ENCODE results near the gene RALBP1. TPM values are rescaled to one million over a fixed set of nuclear protein-coding genes. Genes with fewer than 3 reads are reported as not detected.

RALBP1 gene
- total and polyA plus RNA-seq, 2 of the 8 experiments (the other 6 are each of a cell fraction or from before 2014, with no cell fraction given): 40.3 to 67.8 TPM

DNA sequence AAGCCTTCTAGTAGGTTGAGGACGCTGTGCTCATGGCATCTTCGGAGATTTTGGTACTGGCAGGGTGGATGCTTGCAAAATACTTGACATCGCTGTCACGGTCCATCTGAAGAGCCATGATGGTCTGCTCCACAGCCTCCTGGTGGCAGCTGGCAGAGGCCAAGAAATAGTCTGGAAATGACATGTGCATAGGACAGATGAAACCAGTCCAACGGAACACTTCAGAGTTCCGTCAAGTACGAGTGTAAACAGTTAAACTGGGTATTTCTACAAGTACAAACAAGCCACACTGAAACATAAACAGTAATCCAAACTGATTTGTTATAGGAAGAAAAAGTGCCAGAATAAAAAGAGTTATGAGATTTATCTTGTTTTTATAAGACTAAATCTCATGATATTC is 72.5 kb downstream of the RALBP1 start:
- H2AK5ac ChIP-seq (ENCODE audit: low read depth, low read length): no peak overlapping the region
- no peak overlapping the region for H2BK20ac ChIP-seq (ENCODE audit: low read length)
- H3K79me2 ChIP-seq (ENCODE audit: control insufficient read depth in 1 of 2, insufficient read depth in 2 of 2, low read length in 2 of 2): no peaks in the 10 kb centered on the region
- H3K14ac ChIP-seq (ENCODE audit: insufficient read length): no peak overlapping the region
- no peak overlapping the region for H4K5ac ChIP-seq (ENCODE audit: insufficient read length, low read depth, low read length)
- H3K4ac ChIP-seq (replicated peaks; ENCODE audit: insufficient read length, low read depth, low read length): no peak overlapping the region
- H3K9me3 ChIP-seq (ENCODE audit: insufficient read depth in 2 of 2, low read depth in 1 of 2, low read length in 1 of 2): peaks cover 4% of the 10 kb centered on the region in 2 experiments; a peak in 3 of 4 replicates
- H3K23ac ChIP-seq (ENCODE audit: insufficient read length): no peak overlapping the region
- no peak overlapping the region for H3K56ac ChIP-seq (replicated peaks; ENCODE audit: insufficient read length, low read depth, low read length)
- POLR2A ChIA-PET (ENCODE audit: partially characterized antibody): no interaction called here
- H2BK5ac ChIP-seq (ENCODE audit: low read depth, low read length): no peak overlapping the region
- peaks cover 3% of the 10 kb centered on the region in 2 experiments for H4K20me1 ChIP-seq (replicated peaks in 1 of 2; ENCODE audit: control insufficient read depth in 1 of 2, insufficient read depth in 2 of 2, low read length in 2 of 2)
- no peak overlapping the region for H2AFZ ChIP-seq (ENCODE audit: low read length)
- DNase-seq (ENCODE audit: low read depth in 1 of 2, low spot score in 2 of 2) (no peak), FAIRE-seq (no peak)
- no peak overlapping the region for H2BK12ac ChIP-seq (ENCODE audit: low read depth, low read length)
- no peaks in the 10 kb centered on the region for H3K27me3 ChIP-seq (replicated peaks in 1 of 4; ENCODE audit: control insufficient read depth in 3 of 4, extremely low read depth in 1 of 4, insufficient read depth in 3 of 4, low read length in 3 of 4)
- H3K18ac ChIP-seq (ENCODE audit: extremely low read depth, low read length): no peak overlapping the region
- H3K4me3 ChIP-seq (ENCODE audit: extremely low read depth in 1 of 4, insufficient read depth in 2 of 4, low read depth in 3 of 4, low read length in 4 of 4): no peak overlapping the region
- WGBS, 2 experiments (ENCODE audit: extremely low coverage in 1 of 2, insufficient coverage in 1 of 2, insufficient read length in 1 of 2, insufficient replicate concordance in 2 of 2, low coverage in 1 of 2, low lambda C conversion rate in 2 of 2, missing lambda C conversion rate in 1 of 2): 95% methylated on average over 7 of the region's 7 CpGs; no CpG with 5 or more reads in 1 of the 2 experiments
- peaks cover 14 to 46% (median 34%) of the 10 kb centered on the region in 4 experiments; a peak in 7 of 8 replicates for H3K36me3 ChIP-seq (ENCODE audit: control insufficient read depth in 2 of 4, insufficient read depth in 4 of 4, low read length in 3 of 4)
- no peak overlapping the region for H3K9ac ChIP-seq (replicated peaks in 1 of 4; ENCODE audit: extremely low read depth in 1 of 4, low read depth in 3 of 4, low read length in 3 of 4)
- H4K91ac ChIP-seq (replicated peaks; ENCODE audit: insufficient read length, low read length): no peak overlapping the region
- H3K4me1 ChIP-seq (replicated peaks in 1 of 4; ENCODE audit: control insufficient read depth in 3 of 4, insufficient read depth in 4 of 4, low read length in 3 of 4): peaks cover 0 to 8% (median 0%) of the 10 kb centered on the region in 4 experiments; a peak in 1 of 7 replicates
- no peaks in the 10 kb centered on the region for H3K79me1 ChIP-seq (ENCODE audit: low read depth, low read length)
- CTCF ChIA-PET (ENCODE audit: partially characterized antibody): interaction anchor here (1.4 kb wide), 1 partner anchor 9 kb away, joined by 4 read pairs; no protein-coding TSS in a partner anchor
- no peak for TF ChIP-seq KDM4A (IDR thresholded peaks at IDR 0.05; ENCODE audit: low read depth, low read length, severe bottlenecking)
- TF ChIP-seq, protein P1, sequence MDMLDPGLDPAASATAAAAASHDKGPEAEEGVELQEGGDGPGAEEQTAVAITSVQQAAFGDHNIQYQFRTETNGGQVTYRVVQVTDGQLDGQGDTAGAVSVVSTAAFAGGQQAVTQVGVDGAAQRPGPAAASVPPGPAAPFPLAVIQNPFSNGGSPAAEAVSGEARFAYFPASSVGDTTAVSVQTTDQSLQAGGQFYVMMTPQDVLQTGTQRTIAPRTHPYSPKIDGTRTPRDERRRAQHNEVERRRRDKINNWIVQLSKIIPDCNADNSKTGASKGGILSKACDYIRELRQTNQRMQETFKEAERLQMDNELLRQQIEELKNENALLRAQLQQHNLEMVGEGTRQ (IDR thresholded peaks at IDR 0.05; ENCODE audit: low read length): no peak
- TF ChIP-seq BACH1 (IDR thresholded peaks at IDR 0.05; ENCODE audit: low read length): no peak
- no peak for TF ChIP-seq EP300 (IDR thresholded peaks at IDR 0.05; ENCODE audit: borderline replicate concordance in 1 of 2, low read depth in 2 of 2, low read length in 2 of 2)
- no peak for TF ChIP-seq SP2 (IDR thresholded peaks at IDR 0.05; ENCODE audit: low read length)
- TF ChIP-seq SAP30 (IDR thresholded peaks at IDR 0.05; ENCODE audit: insufficient read depth, insufficient replicate concordance, low read length): no peak
- TF ChIP-seq BRCA1 (IDR thresholded peaks at IDR 0.05; ENCODE audit: low read depth, low read length): no peak
- no peak for TF ChIP-seq YY1 (IDR thresholded peaks at IDR 0.05; ENCODE audit: low read depth, low read length)
- TF ChIP-seq ASH2L (IDR thresholded peaks at IDR 0.05; ENCODE audit: low read length): no peak
- no peak for TF ChIP-seq SP4 (IDR thresholded peaks at IDR 0.05; ENCODE audit: low read length)
- peaks cover 2% of the 10 kb centered on the region; the same call in 1 of the 2 replicates for H3K23me2 ChIP-seq (ENCODE audit: low read depth, low read length)
- H3K4me2 ChIP-seq (ENCODE audit: insufficient read depth in 1 of 2, low read depth in 2 of 2, low read length in 2 of 2): no peak overlapping the region
- H4K8ac ChIP-seq (ENCODE audit: extremely low read depth, insufficient read depth, low read length): no peak overlapping the region
- H2BK120ac ChIP-seq (replicated peaks; ENCODE audit: low read depth, low read length): no peak overlapping the region
- H3K27ac ChIP-seq (ENCODE audit: low read depth, low read length): no peak overlapping the region
- H2BK15ac ChIP-seq (ENCODE audit: low read length): no peak overlapping the region

Measured in H1 (cell line).